NCI-H2227 (cell line): ENCODE data around the gene RASEF.
A peak's percentile ranks its signal among the peaks of the same experiment; 100 is the strongest.

Source experiments
- DNase-seq: peaks from one replicate; lab custom pipeline; 2025; ENCODE audit not compliant: unreplicated experiment; lab: John Stamatoyannopoulos, UW

RASEF gene

DNA sequence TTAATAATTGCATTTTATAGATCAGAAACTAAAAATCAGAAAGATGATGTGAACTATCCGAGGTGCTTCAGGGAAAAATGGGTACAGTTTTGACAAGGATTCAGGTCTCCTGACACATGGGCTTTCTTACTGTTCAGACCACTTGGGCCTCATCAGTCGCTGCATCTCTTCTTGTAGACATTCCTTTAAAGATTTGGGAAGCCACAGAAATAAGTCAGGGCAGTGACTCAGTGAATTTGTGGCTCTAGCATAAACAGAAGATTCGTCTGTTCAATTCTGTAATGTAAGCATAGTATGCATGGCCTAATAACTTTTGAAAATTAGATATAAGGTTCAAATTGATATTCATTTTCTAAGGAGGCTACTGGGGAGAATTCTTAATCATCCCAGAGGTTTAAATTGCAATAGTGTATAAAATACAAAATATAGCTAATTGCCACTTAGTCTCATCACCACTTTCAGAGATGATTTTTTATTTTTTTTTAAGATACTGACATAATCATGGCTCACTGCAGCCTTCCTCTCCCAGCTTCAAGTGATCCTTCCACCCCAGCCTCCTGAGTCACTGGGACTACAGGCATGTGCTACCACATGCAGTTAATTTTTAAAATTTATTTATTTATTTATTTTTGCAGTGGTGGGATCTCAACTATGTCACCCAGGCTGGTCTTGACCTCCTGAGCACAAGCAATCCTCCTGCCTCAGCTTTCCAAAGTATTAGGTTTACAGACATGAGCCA lies 48.9 kb downstream of the RASEF start:
- no peak for DNase-seq

DNA sequence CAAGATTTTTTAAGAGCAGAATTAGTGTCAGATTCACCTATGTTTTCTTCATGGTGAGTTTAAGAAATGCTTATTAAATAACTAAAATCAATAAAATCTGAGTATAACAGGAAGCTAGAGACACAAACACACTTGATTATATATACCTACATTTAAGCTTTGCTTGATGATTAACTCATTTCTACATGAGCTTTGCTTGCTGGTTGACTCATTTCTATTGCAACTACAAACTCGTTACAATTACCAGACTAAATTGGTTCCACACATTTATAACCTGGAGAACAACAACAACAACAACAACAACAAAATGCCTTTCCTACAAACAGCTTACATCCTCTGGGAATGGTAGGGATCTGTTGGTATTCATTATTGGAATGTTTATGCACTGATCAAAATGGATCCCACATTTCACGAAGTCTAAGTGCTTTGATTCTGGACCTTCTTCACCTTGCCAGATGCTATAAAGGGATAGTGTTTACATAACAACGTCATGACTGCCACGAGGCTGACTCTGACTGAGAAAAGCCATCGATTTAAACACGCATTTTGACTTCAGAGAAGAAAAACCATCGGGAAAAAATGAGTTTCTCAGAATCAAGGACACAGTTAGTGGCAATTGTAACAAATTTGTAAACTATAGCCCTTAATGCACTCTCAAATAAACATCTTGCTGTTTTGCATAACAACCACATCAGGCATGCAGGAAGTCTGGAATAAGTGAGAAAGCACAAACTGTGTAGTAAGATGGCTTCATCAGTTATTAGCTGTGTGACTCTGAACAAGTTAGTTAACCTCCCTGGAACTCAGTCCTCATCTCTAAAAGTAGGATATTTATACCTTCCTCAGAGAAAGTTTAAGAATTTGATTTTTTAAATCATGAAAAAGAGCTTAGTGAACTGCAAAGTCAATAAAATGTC lies 49.8 kb downstream of the RASEF start:
- peak; percentile 5 for DNase-seq

DNA sequence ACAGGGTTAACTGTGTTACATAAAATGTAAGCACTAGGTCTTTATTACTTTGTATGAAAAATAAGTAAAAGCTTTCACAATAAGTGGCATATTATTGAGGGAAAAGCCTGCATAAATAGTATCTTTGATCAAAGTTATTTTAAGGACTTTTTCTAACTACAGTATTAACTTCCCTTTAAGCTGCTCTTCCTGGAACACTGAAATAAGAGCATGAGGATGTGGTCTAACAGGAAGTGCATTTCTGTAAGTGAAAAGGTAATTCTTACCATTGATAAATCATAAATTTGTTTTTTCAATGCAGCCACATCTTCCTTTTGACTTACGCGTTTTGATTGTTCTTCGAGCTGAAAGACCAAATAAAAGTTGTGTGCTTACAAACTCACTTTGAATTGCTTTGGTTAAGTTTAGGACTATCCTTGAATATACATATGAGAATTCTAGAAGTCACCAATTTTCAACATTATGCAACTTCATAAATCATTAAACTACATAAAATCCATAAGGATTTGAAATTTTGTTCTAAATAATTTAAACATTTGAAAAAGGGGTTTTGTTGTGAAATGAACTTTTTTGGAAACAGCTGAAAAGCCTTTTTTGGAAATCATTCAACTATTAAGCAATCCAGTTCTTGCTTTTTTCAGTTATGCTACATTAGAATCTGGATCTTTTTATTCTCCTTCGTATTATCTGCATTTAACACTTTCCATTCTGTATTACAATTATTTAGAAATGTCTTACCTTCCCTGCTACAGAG lies 50.6 kb downstream of the RASEF start:
- DNase-seq = no peak

DNA sequence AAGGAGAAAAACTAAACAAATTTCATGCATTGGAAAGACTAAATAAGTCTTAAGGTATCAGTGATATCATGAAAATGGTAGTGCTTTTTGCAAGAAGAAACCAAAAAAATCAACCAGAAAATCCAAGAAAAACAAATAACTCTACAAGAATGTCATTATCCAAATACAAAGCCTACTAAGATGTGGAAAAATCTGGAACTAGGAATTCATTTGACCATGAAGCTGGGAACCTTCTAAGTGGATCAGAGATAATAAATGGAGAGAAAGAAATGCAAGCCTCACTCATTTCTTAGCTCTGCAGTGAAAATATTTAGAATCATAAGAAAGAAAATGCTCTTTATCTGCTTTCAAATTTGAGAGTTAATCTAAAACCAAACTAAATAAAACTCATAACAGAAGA lies 51.3 kb downstream of the RASEF start:
- DNase-seq = no peak

DNA sequence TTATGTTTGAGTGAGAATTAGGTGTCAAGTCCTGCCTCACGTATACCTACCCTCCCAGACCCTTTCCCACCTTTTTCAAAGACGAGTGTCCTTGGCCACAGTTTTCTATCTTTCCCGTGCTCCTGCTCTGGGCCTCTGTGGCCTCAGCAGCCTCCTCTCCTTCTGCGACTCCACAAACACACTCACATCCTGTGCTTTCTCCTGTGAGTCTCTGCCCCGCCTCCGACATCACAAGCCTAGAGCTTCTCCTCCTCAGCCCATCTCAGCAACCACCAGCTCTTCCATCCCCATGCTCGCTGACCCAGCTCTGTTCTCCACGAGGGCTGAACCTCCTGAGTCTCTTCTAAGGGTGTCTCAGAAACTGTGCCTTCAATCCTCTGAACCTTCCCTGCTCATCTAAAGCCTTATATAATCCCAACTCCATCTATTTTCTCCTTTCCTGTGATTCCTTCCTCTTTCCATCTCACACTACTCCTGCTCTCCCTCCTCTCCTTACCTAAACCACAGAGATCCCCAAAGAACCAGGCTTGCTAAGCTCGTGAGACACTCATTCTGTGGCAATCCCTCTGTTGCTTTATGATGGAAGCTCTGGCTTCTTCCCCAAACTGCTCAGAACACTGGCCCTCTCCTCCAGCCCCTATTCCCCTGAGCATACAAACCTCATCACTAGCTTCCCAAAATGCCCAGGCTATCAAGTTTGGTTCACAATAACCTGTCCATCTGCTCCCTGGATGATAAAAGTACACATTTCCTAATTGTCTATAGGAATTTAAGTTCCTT lies 55.2 kb downstream of the RASEF start:
- no peak for DNase-seq

DNA sequence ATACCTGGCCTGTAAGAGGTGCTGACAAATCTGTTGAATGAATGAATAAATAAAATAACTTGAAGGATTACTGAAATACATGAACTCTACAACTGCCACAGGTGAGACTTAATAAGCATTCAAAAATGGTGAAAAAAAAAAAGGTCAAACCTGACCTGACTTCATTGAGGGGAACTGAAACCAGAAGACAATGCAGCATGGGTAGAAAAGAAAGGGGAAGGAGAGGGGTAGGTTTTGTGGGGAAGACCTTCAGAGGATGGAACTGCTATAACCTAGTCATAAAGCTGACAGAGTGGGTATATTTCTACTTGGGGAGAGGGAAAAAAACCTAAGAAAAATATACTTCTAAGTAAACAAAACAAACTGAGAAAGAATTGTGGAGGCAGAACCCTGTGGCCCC lies 56.6 kb downstream of the RASEF start:
- DNase-seq = no peak

DNA sequence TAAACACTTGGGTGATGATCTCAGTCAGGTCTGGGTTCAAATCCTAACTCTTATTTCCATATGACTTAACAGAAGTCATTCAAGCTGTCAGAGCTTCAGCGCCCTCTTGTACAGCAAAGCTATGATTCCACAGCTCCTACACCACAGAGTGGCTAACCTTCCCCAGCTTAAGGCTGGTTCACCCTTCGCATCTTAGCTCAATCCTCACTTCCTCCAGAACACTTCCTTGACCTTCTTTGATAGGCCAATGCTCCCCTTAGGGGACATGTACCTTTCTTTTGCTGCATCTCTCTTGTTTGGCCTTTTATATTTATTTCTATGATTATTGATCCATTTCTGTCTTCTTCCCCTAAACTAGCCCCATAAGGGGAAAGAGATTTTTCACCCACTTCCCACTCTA lies 57.0 kb downstream of the RASEF start:
- no peak for DNase-seq

DNA sequence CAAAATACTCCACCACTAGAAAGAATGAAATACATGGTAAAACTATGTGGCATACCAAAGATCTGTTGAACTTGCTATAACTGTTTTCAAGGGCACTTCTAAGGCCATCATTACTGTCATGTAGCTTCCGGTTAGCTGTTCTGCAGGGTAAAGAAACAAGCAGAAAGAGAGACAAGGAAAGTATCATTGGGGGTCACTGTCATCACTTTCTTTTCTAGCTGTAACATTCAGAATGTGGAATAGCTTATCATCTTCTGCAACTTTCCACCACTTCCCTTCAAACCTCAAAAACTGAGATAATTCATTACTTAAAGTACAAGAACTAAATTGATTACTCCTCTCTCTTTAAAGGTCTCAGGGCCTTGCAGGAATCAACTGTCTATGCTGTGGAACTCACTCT lies 57.6 kb downstream of the RASEF start:
- no peak for DNase-seq

DNA sequence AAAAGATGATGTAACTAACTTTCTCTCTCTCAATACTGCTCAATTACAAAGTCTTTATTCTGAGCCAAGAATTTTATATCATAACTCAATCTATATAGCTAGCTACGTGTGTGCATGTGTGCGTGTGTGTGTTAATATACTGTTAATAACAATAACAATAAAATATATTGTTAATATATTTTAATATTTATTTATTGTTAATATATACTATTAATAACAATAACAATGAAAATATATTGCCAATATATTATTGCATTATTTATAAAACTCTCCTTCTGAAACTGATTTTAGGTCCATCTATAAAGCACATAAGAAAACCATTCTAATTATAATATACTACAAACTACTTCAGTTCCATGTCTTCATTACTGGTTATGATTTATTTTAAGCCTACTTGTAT lies 60.6 kb downstream of the RASEF start:
- no peak for DNase-seq

DNA sequence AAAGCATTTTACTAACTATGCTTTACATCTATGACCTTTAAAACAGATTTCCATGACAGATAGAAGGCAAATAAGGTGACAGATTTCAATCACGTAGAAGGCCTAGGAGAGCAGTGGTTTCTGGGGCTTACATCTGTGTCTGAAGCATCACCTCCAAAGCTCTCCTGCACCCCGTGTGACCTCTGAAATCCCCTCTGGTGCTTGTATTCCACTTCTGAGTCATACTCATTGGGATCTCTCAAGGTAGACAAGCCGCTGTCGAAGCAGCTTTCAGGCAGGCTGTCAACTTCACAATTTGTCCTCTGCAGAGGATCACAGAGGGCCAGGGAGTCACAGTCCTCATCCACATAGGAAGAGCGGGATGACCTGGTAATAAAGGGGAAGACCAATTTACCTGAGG lies 62.2 kb downstream of the RASEF start:
- no peak for DNase-seq

DNA sequence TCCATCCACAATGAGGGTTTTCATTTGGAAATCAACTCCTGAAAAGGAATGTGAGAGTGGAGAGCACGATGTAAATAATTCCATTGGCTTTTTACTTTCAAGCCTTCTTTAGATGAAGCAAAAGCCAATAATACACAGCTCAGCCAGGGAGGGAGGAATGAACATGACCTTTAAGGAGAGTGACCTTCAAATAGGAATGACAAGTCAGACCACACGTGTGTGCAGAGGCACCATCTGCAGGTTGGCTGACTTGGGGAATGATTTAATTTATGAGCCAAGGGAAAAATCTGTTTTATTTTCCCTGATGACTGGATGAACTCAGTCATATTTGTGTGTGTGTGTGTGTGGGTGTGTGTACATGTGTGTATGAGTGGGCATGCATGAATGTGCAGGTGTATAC lies 64.5 kb downstream of the RASEF start:
- no peak for DNase-seq

DNA sequence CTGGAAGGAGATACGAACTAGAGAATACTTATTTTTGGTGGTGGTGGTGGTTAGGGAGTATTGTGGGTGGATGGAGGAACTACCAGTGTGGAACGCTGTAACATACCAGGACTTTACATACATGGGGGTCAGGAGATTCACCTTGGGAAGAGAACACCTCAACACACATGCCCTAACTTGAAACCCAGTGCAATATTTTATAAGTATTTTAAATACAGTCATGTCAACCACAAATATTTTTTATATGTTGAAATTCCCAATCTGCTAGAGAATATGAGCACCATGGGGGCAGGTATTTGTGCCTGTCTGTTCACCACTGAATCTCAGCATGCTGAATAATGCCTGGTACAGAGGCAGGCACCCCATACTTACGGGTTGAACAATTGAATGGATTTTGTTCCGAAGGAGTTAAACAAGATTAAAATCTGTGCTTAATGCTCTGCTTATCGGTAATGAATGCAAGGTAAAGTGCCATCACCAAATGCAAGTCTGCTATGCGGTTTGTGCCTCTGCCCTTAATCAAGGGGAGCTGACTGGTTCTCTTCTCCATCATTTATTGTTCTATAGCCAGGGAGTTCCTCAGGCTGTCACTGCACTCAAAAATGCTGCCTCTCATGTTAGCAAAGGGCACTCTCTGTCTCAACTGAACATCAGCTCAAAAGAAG lies 65.3 kb downstream of the RASEF start:
- no peak for DNase-seq

DNA sequence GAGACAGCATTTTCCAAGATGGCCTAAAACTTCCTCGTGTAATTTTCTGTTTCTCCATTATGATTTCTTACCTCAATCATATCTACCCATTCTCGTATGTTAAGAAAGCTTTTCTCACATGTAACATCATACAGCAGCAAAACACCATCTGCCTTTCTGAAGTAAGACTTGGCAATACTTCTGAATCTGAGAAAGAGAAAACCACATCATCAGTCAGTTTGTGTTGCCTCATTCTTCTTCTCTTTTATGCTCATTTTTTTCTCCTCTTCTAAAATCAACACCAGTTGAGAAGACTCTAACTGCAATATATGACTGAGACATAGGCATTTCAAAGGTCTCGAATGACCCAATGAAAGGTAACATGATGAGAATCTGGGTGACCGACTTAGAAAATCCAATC lies 66.0 kb downstream of the RASEF start:
- no peak for DNase-seq

DNA sequence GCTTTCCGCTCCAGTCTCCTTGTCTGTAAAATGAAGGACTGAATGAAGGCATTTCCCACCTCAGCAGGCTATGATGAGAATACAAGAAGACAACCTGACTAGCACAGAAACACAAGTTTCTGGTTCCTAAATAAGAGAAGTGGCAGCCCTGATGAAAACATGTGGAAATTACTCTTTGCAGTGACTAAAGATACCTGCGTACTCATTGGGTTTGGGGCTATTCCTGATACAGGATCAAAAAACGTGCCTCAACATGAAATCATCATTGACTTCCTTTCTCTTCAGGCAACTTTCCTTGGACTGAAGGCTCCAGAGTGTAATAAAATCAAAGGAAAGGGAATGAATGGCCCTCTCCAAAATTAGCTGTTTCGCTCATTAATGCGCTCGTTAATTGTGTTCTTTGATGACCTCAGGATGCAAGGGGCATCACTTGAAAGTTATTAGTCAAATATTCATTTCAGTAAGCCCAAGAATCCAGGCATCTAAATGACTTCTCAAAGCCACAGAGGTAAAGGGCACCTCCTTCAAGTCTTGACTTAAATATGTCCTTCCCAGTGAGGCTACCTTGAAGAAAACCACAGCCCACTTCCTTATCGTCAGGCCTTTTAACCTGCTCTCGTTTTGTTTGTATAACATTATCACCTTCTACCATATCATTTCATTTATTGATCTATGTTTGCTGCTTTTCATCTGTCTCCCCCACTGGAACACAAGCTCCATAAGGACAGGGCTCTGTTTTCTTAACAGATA lies 68.9 kb downstream of the RASEF start:
- DNase-seq = no peak

DNA sequence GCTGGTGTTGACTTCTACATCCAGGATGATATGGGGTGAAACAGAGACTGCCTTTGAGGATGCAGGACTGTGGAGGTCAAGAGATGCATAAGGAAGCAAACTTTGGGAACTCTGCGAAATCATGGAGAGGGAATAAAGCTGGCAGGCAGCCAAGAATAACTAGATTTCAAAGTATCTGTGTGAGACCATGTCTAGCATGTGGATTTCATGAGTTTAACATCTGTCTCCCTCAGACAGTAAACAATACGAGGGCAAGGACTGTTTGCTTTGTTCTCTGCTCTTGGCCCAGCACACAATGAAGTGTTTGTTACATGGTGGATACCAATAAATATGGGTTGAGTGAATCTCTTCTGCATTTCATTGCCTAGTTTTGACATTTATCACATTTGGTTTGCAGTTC lies 71.3 kb downstream of the RASEF start:
- peak; percentile 12 for DNase-seq

DNA sequence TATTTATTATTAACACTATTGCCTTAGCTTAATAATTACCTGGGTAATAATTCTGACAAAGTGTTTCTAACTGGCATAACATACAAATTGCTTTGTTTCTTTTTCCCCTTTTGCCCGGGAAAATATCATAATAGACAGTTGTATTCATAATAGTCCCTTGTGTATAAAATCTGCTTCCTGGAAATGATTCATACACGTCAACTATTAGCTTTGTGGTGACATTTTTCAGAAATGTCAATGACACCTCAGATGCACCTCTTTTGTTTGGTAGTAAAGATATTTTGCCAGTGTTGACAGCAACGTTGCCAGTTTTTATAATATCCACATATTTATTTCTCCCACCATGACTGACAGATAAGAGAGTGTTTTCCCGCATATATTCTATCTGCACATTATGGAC lies 73.0 kb downstream of the RASEF start:
- DNase-seq = no peak

DNA sequence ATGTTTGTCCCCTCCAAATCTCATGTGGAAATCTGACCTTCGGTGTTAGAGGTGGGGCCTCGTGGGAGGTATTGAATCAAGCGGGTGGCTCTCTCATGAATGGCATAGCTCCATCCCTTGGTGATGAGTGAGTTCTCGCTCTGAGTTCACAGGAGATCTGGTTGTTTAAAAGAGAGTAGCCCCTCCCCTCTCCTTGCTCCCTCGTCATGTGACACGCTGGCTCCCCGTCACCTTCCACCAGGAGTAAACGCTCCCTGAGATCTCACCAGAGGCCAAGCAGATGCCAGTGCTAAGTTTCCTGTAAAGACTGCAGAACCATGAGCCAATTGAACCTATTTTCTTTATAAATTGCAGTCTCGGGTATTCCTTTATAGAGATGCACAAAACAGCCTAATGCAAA lies 74.5 kb downstream of the RASEF start:
- DNase-seq = no peak

DNA sequence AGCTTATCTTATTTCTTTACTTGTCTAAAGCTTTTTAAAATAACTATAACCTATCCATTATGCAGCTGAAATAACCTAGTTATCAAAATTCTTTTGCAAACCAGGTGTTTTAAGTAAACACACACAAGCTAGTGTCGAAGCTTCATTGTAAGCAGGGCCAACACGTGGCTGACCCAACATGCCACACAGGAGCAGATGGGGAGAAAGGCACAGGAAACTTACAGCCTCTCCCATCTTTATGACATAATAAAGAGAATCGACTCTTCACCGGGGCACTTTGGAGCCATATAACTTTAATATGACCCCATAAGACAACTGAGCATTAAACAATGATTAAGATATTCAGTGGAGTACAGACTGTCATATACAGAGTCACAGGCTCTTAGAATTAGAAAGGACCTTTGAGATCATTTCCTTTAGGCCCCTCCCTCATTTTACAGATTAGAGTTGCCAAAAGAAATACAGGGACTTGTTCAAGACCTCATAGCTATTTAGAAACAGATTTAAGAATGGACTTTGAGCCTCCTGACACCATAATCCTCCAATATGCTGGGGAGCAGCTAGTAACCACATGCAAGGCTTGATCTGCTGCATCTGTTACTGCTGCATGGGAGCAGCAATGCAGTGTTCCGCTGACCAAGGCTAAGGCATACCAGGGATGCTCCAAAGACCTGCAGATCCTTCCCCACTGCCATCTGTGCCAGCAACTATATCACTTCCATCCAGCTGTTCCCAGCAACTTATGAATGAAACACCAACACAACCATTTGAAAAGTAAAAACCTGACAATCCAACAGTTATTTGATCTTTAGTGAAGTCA lies 75.4 kb downstream of the RASEF start:
- DNase-seq = no peak

DNA sequence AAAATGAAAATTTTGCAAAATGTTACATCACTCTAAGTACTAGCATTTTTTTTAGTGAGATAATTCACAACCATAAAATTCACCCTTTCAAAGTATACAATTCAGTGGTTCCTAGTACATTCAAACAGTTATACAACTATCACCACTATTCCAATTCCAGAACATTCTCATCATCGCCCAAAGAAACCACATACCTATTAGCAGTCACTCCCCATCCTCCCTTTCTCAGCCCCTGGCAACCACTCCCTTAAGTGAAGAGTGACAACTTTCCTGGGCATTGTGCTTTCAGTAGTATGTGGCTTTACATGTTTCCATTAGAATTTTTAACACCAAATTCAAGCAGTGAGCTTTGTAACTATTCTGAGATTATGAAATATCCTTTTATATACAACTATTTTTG lies 81.4 kb downstream of the RASEF start:
- no peak for DNase-seq
